Keratinocyte (primary cell): Measurements from ENCODE around the gene S100A4. TPM values are rescaled to one million over a fixed set of nuclear protein-coding genes. Genes with fewer than 3 reads are reported as not detected.

ENCODE experiments used
- DNase-seq: peaks from one replicate; pipeline ENCODE4 v3.0.0-alpha.2; 2011; ENCODE audit warnings: low read depth, missing footprints, low spot score
- FAIRE-seq: peaks from 2 replicates; lab custom pipeline; 2011; peaks lifted over from hg19 to GRCh38; lab: Jason Lieb, UNC
- H2AFZ ChIP-seq: 2 replicates; pipeline ENCODE4 v1.6.0; 2012; ENCODE audit warnings: low read length, control low read depth, inconsistent platforms; ENCODE audit not compliant: control insufficient read depth
- H3K27ac ChIP-seq: 2 replicates; pipeline ENCODE4 v1.5.1; 2011; ENCODE audit warnings: low read length; ENCODE audit not compliant: control insufficient read depth, insufficient read depth
- H3K27me3 ChIP-seq: 3 replicates; pipeline ENCODE4 v1.6.0; 2011; ENCODE audit warnings: low read length; ENCODE audit not compliant: control insufficient read depth, insufficient read depth; ENCODE audit errors: extremely low read depth
- H3K36me3 ChIP-seq, 2 experiments: 2 replicates in 1 of 2; 3 replicates in 1 of 2; pipeline ENCODE4 v1.5.1; 2011; ENCODE audit warnings: low read length in 2 of 2, mild to moderate bottlenecking in 1 of 2; ENCODE audit not compliant: control insufficient read depth in 2 of 2, insufficient read depth in 2 of 2; ENCODE audit errors: extremely low read depth in 1 of 2
- H3K4me1 ChIP-seq: 3 replicates; pipeline ENCODE4 v1.5.1; 2011; ENCODE audit warnings: low read length; ENCODE audit not compliant: control insufficient read depth, insufficient read depth; ENCODE audit errors: extremely low read depth
- H3K4me2 ChIP-seq: 3 replicates; pipeline ENCODE4 v1.6.0; 2011; ENCODE audit warnings: low read depth, low read length; ENCODE audit not compliant: control insufficient read depth, insufficient read depth; ENCODE audit errors: extremely low read depth
- H3K4me3 ChIP-seq, 3 experiments: fragments of 200-600 bp in 1 of 3; sonication (generic) in 1 of 3; 2 replicates in 2 of 3; 3 replicates in 1 of 3; pipeline ENCODE4 v1.5.1; 2011 to 2016; ENCODE audit warnings: low read length in 3 of 3, mild to moderate bottlenecking in 3 of 3, control low read depth in 2 of 3, inconsistent platforms in 1 of 3, low read depth in 1 of 3, mixed read lengths in 1 of 3, mixed run types in 1 of 3, moderate library complexity in 1 of 3; ENCODE audit not compliant: control insufficient read depth in 2 of 3, insufficient read depth in 2 of 3; ENCODE audit errors: extremely low read depth in 1 of 3
- H3K79me2 ChIP-seq: 2 replicates; pipeline ENCODE4 v1.6.0; 2012; ENCODE audit warnings: low read length; ENCODE audit not compliant: control insufficient read depth, insufficient read depth
- H3K9ac ChIP-seq: 3 replicates; pipeline ENCODE4 v1.6.0; 2011; ENCODE audit warnings: low read length; ENCODE audit not compliant: control insufficient read depth, insufficient read depth; ENCODE audit errors: extremely low read depth
- H3K9me1 ChIP-seq: 3 replicates; pipeline ENCODE4 v1.6.0; 2011; ENCODE audit warnings: low read length; ENCODE audit not compliant: control insufficient read depth, insufficient read depth; ENCODE audit errors: extremely low read depth
- H3K9me3 ChIP-seq: 2 replicates; pipeline ENCODE4 v1.5.1; 2012; ENCODE audit warnings: low read depth, low read length; ENCODE audit not compliant: control insufficient read depth
- H4K20me1 ChIP-seq: 3 replicates; pipeline ENCODE4 v1.6.0; 2011; ENCODE audit warnings: low read length; ENCODE audit not compliant: control insufficient read depth, insufficient read depth; ENCODE audit errors: extremely low read depth
- CTCF ChIP-seq, 3 experiments: IDR thresholded peaks in 1 of 3; conservative IDR thresholded peaks in 1 of 3; optimal IDR thresholded peaks in 1 of 3; 2 replicates in 2 of 3; 3 replicates in 1 of 3; pipeline versions ENCODE3 to v1.5.1; 2011; ENCODE audit warnings: low read length in 3 of 3, mild to moderate bottlenecking in 3 of 3, moderate library complexity in 2 of 3, control low read depth in 1 of 3, inconsistent platforms in 1 of 3; ENCODE audit not compliant: insufficient read depth in 2 of 3; ENCODE audit errors: extremely low read depth in 1 of 3
- EZH2 ChIP-seq: IDR thresholded peaks from one replicate; pipeline ENCODE4 v1.6.1; 2012; ENCODE audit warnings: inconsistent platforms, mild to moderate bottlenecking, low read length, moderate library complexity
- dilution Hi-C: fragments of 300-500 bp; cut with MboI; formaldehyde crosslinking; loops from one replicate; pipeline ENCODE4 v1.7.0; 2020; ENCODE audit warnings: low sequenced_read_pairs; ENCODE audit not compliant: extremely low pct_ligation_motif_present
- polyA plus RNA-seq, 5 experiments: library from polyadenylated mRNA; depleted of rRNA in 3 of 5; stranded (reverse) in 3 of 5; stranded (forward) in 1 of 5; unstranded in 1 of 5; fragments of >200 nt; gene quantifications; 1 replicate in 1 of 5; 2 replicates in 3 of 5; 3 replicates in 1 of 5; pipeline versions ENCODE4 v1.2.1 to v1.2.3, GENCODE V29; 2011 to 2012; ENCODE audit warnings: missing spikeins in 2 of 5, low read depth in 1 of 5, low replicate concordance in 1 of 5

The S100A4 gene
- polyA plus RNA-seq, 1 donor (not counting 4 experiments of a cell fraction or from before 2014, with no cell fraction given): 21.4 TPM

DNA sequence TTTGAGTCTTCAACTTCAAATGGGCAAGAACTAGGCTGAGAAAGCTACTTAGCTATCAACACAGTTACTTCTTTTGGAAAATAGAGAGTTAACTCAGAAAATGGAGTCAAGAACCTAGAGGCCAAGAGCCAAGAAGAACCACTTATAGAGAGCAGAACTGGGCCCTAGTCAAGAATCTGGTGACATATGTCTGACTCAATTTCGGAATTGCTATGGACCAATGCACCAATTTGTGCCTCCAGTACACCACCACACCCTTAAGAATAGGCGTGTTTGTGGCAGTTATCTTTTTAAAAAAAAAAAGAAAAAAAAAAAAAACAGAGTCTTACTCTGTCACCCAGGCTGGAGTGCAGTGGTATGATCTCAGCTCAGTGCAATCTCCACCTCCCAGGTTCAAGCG, 12.3 kb upstream of the S100A4 start:
- TF ChIP-seq CTCF (optimal IDR thresholded peaks at IDR 0.05 in 1 of 3, IDR thresholded peaks at IDR 0.05 in 1 of 3, conservative IDR thresholded peaks at IDR 0.05 in 1 of 3; ENCODE audit: extremely low read depth in 1 of 3, insufficient read depth in 2 of 3, low read length in 3 of 3) (no peak), EZH2 (no peak)
- dilution Hi-C loops: no loop called here
- no peak overlapping the region for H3K9ac ChIP-seq
- DNase-seq (no peak), FAIRE-seq (no peak)
- peaks cover 18 to 40% of the 10 kb centered on the region in 2 experiments for H3K36me3 ChIP-seq
- no peaks in the 10 kb centered on the region for H3K9me3 ChIP-seq
- no peak overlapping the region for H3K4me3 ChIP-seq
- H2AFZ ChIP-seq: no peak overlapping the region
- peaks cover 8% of the 10 kb centered on the region for H4K20me1 ChIP-seq
- H3K79me2 ChIP-seq: no peaks in the 10 kb centered on the region
- H3K4me2 ChIP-seq: no peak overlapping the region
- H3K27me3 ChIP-seq: no peaks in the 10 kb centered on the region
- H3K27ac ChIP-seq: no peak overlapping the region
- H3K4me1 ChIP-seq: peaks cover 8% of the 10 kb centered on the region
- H3K9me1 ChIP-seq: no peaks in the 10 kb centered on the region

- Histone ChIP-seq H3K36me3 (peaks cover 18 to 31% of the 10 kb centered on the region in 2 experiments), H3K9ac (no peak overlapping the region)
- FAIRE-seq: no peak
Measured at GRCh38 chr1:153556348-153556747, 10.7 kb upstream of the S100A4 start.

More at GRCh38 chr1:153556348-153556747, 10.7 kb upstream of the S100A4 start:
- no peak for DNase-seq
- no peak overlapping the region for H2AFZ ChIP-seq
- no peaks in the 10 kb centered on the region for H3K79me2 ChIP-seq
- dilution Hi-C loops: no loop called here
- H3K9me1 ChIP-seq: no peaks in the 10 kb centered on the region
- no peaks in the 10 kb centered on the region for H3K9me3 ChIP-seq
- H4K20me1 ChIP-seq: no peaks in the 10 kb centered on the region
- no peak overlapping the region for H3K27ac ChIP-seq
- H3K4me1 ChIP-seq: peaks cover 8% of the 10 kb centered on the region
- no peak overlapping the region for H3K4me2 ChIP-seq
- H3K27me3 ChIP-seq: no peaks in the 10 kb centered on the region
- H3K4me3 ChIP-seq: no peak overlapping the region
- no peak for TF ChIP-seq EZH2
- no peak for TF ChIP-seq CTCF (optimal IDR thresholded peaks at IDR 0.05 in 1 of 3, IDR thresholded peaks at IDR 0.05 in 1 of 3, conservative IDR thresholded peaks at IDR 0.05 in 1 of 3; ENCODE audit: extremely low read depth in 1 of 3, insufficient read depth in 2 of 3, low read length in 3 of 3)
